Prostate gland (tissue), 2 donors: ENCODE results near the gene ENPEP. TPM values are rescaled to one million over a fixed set of nuclear protein-coding genes. Genes with fewer than 3 reads are reported as not detected.
"Not testable (repeated sequence)": the region's sequence is repeated elsewhere in the genome, so short reads cannot be mapped to it uniquely, and the experiment has no call there.

ENCODE experiments used
- DNase-seq: peaks from one replicate; pipeline ENCODE4 v3.0.0-alpha.2; 2019; ENCODE audit warnings: low spot score
- H3K27ac ChIP-seq, 2 donors: fragments of 200-600 bp; sonication (generic); 2 replicates each; pipeline ENCODE4 v1.5.1; 2017 to 2019
- H3K27me3 ChIP-seq: fragments of 200-600 bp; sonication (generic); replicated peaks from 2 replicates; pipeline ENCODE4 v1.5.1; 2019; ENCODE audit not compliant: insufficient read depth
- H3K36me3 ChIP-seq, 2 donors: fragments of 200-600 bp; sonication (generic); 1 replicate in 1 of 2; 2 replicates in 1 of 2; pipeline versions ENCODE4 v1.5.1 to v1.8.1; 2017 to 2019
- H3K4me1 ChIP-seq: fragments of 200-600 bp; sonication (generic); replicated peaks from 2 replicates; pipeline ENCODE4 v1.5.1; 2019
- H3K4me3 ChIP-seq, 2 donors: fragments of 200-600 bp; sonication (generic); 2 replicates each; pipeline ENCODE4 v1.5.1; 2017 to 2019
- H3K9me3 ChIP-seq: fragments of 200-600 bp; sonication (generic); 2 replicates; pipeline ENCODE4 v1.5.1; 2017
- CTCF ChIP-seq, 4 experiments: fragments of 200-600 bp in 2 of 4; fragments of 450-650 bp in 2 of 4; sonication (generic) in 2 of 4; IDR thresholded peaks; 1 replicate in 3 of 4; 2 replicates in 1 of 4; pipeline ENCODE4 v1.5.1; 2016 to 2019; ENCODE audit warnings: antibody characterized with exemption in 4 of 4, mild to moderate bottlenecking in 2 of 4, moderate library complexity in 2 of 4
- POLR2A ChIP-seq: fragments of 450-650 bp; IDR thresholded peaks from one replicate; pipeline ENCODE4 v1.6.1; 2016; ENCODE audit warnings: antibody characterized with exemption, mild to moderate bottlenecking
- POLR2AphosphoS5 ChIP-seq: sonication (generic); formaldehyde crosslinking; IDR thresholded peaks from one replicate; pipeline ENCODE4 v1.6.1; 2017; ENCODE audit warnings: antibody characterized with exemption
- WGBS: methylation state at CpG from one replicate; pipeline ENCODE4 v1.1.5; 2018; 5-methylcytosine and 5-hydroxymethylcytosine counted together
- intact Hi-C: fragments of 100-400 bp; cut with DNase I; formaldehyde crosslinking; loops from one replicate; pipeline ENCODE4 v1.14.2; 2022
- total RNA-seq, 2 donors: library from RNA; depleted of rRNA; stranded (reverse); fragments of >200 nt; gene quantifications; one replicate each; pipeline ENCODE4 v1.1.0, GENCODE V29; 2016

ENPEP gene
- total RNA-seq, 2 donors from 2014 or later, result 1.3 to 1.8 TPM

DNA sequence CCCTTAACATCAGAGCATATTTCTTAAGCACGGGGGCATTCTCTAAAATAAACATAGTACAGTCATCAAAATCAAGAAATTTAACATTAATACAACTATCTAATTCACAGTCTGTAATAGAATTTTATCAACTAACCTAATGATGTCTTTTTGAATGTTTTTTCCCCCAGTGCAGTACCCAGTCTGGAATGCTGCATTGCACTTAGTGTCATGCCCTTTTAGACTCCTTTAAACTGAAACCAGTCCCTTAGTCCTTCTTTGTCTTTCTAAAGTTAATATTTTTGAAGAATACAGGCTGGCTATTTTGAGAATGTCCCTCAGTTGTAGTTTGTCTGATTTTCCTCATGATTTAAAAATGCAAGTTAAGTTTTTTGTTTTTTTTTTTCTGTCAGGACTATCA is 9.5 kb downstream of the ENPEP start:
- WGBS, result 22% methylated on average over 1 of the region's 1 CpG
- intact Hi-C loops, result no loop called here

GRCh38 chr4:110486256-110486655 is 10.3 kb downstream of the ENPEP start:
- Histone ChIP-seq H3K4me1 (no peaks in the 10 kb centered on the region), H3K9me3 (no peaks in the 10 kb centered on the region), H3K36me3 (no peaks in the 10 kb centered on the region), H3K27ac (no peak overlapping the region), H3K4me3 (no peak overlapping the region), H3K27me3 (no peaks in the 10 kb centered on the region)
- TF ChIP-seq CTCF (IDR thresholded peaks at IDR 0.05), result no peak
- no peak for TF ChIP-seq POLR2AphosphoS5
- TF ChIP-seq POLR2A, result no peak
- intact Hi-C loops, result no loop called here
- WGBS, result 50% methylated on average over 4 of the region's 4 CpGs
- DNase-seq, result no peak

More for the DNA sequence above, 9.5 kb downstream of the ENPEP start:
- Histone ChIP-seq H3K36me3 (no peaks in the 10 kb centered on the region), H3K27me3 (no peaks in the 10 kb centered on the region), H3K4me3 (no peak overlapping the region), H3K4me1 (no peaks in the 10 kb centered on the region), H3K27ac (no peak overlapping the region), H3K9me3 (no peaks in the 10 kb centered on the region)
- TF ChIP-seq POLR2AphosphoS5, result no peak
- TF ChIP-seq CTCF (IDR thresholded peaks at IDR 0.05), result no peak
- no peak for DNase-seq

GRCh38 chr4:110486850-110487249 is 10.9 kb downstream of the ENPEP start:
- H3K4me3 ChIP-seq, H3K36me3 ChIP-seq, H3K27ac ChIP-seq, DNase-seq, H3K27me3 ChIP-seq, intact Hi-C loops, H3K9me3 ChIP-seq, H3K4me1 ChIP-seq: not testable (repeated sequence)
- 59% methylated on average over 4 of the region's 4 CpGs for WGBS

DNA sequence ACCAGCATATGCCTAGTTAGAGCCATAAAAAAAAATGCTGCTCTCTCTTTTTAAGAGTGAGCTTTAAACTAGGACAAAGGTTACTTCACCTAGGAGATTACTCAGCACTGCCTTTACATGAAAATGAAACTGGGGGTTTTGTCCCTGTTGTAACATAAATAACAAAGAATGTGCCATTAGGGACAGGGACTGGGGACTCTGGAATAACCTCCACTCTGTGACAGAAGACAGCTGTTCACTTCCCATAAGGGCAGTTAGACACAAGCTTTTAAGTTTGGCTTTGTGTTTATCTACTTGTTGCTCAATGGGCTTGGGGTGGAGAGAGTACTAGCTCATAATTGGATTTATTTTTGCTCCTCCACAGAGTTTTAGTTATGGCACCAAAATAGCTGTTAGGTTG is 11.9 kb downstream of the ENPEP start:
- no peak overlapping the region for H3K4me3 ChIP-seq
- H3K9me3 ChIP-seq, result no peaks in the 10 kb centered on the region
- DNase-seq, result no peak
- H3K27ac ChIP-seq, result no peak overlapping the region
- H3K36me3 ChIP-seq, result no peaks in the 10 kb centered on the region
- intact Hi-C loops, result no loop called here
- H3K27me3 ChIP-seq, result no peaks in the 10 kb centered on the region
- TF ChIP-seq POLR2A, result no peak
- TF ChIP-seq CTCF (IDR thresholded peaks at IDR 0.05), result no peak
- TF ChIP-seq POLR2AphosphoS5, result no peak
- H3K4me1 ChIP-seq, result no peaks in the 10 kb centered on the region

- Histone ChIP-seq H3K9me3 (no peaks in the 10 kb centered on the region), H3K27ac (no peak overlapping the region), H3K36me3 (no peaks in the 10 kb centered on the region), H3K4me1 (no peaks in the 10 kb centered on the region), H3K4me3 (no peak overlapping the region), H3K27me3 (no peaks in the 10 kb centered on the region)
- TF ChIP-seq POLR2A (no peak), POLR2AphosphoS5 (no peak), CTCF (IDR thresholded peaks at IDR 0.05) (no peak)
- DNase-seq, result no peak
- WGBS, result 81% methylated on average over 6 of the region's 6 CpGs
- intact Hi-C loops, result no loop called here
Observed at GRCh38 chr4:110489901-110490508, 14.1 kb downstream of the ENPEP start.
